Spleen (tissue), 7 donors: Measurements from ENCODE around the gene SMARCE1.

Experiments
- CTCF ChIP-seq, 11 experiments: fragments of 200-600 bp in 7 of 11; fragments of 450-650 bp in 4 of 11; sonication (generic) in 4 of 11; IDR thresholded peaks in 8 of 11; conservative IDR thresholded peaks in 3 of 11; 1 replicate in 7 of 11; 2 replicates in 4 of 11; pipeline versions ENCODE4 v1.4.0 to v1.8.0; 2016 to 2021; ENCODE audit warnings: antibody characterized with exemption in 11 of 11, inconsistent platforms in 4 of 11, mild to moderate bottlenecking in 1 of 11
- POLR2A ChIP-seq, 3 donors: fragments of 450-650 bp; IDR thresholded peaks; one replicate each; pipeline ENCODE4 v1.5.1; 2017; ENCODE audit warnings: antibody characterized with exemption in 3 of 3, mild to moderate bottlenecking in 1 of 3
- donor health status: DM: no; HTN: no; CAD: no; lungs with moderate emphysema.
- donor health status: DM: no; HTN: no; CAD: no.
- donor health status: DM: no; HTN: no; CAD: no.

- no peak for TF ChIP-seq POLR2A (IDR thresholded peaks at IDR 0.05)
- no peak for TF ChIP-seq CTCF (IDR thresholded peaks at IDR 0.05 in 8 of 11, conservative IDR thresholded peaks at IDR 0.05 in 3 of 11)
These were observed 71.4 kb downstream of the SMARCE1 start for GRCh38 chr17:40576113-40576740.
